CD4-positive, alpha-beta T cell treated with Interleukin-4 for 4 hours (primary cell): Measurements from ENCODE around the gene CACNA1C.

Experiments used
- DNase-seq: peaks from one replicate; pipeline ENCODE4 v3.0.0-alpha.2; 2020

CACNA1C gene

GRCh38 chr12:2351161-2351560, 298.4 kb downstream of the CACNA1C start:
- DNase-seq, result no peak

- no peak for DNase-seq
Observed at GRCh38 chr12:2352203-2352602, 299.4 kb downstream of the CACNA1C start.

- DNase-seq, result no peak
Observed at GRCh38 chr12:2353281-2353680, 300.5 kb downstream of the CACNA1C start.

GRCh38 chr12:2353691-2354090, 300.9 kb downstream of the CACNA1C start:
- no peak for DNase-seq

- DNase-seq, result no peak
Observed at GRCh38 chr12:2354151-2354991, 301.6 kb downstream of the CACNA1C start.

GRCh38 chr12:2355198-2355597, 302.4 kb downstream of the CACNA1C start:
- DNase-seq, result no peak

GRCh38 chr12:2355604-2356003, 302.8 kb downstream of the CACNA1C start:
- DNase-seq, result no peak

GRCh38 chr12:2356601-2357125, 303.9 kb downstream of the CACNA1C start:
- no peak for DNase-seq

- DNase-seq, result no peak
Observed at GRCh38 chr12:2358986-2359658, 306.3 kb downstream of the CACNA1C start.

GRCh38 chr12:2359725-2360629, 307.2 kb downstream of the CACNA1C start:
- no peak for DNase-seq

- no peak for DNase-seq
Observed at GRCh38 chr12:2360630-2361170, 307.9 kb downstream of the CACNA1C start.

- DNase-seq, result no peak
Observed at GRCh38 chr12:2363836-2364609, 311.2 kb downstream of the CACNA1C start.

- DNase-seq, result no peak
Observed at GRCh38 chr12:2364631-2365051, 311.9 kb downstream of the CACNA1C start.

- DNase-seq, result no peak
Observed at GRCh38 chr12:2366711-2367110, 313.9 kb downstream of the CACNA1C start.

GRCh38 chr12:2372178-2372577, 319.4 kb downstream of the CACNA1C start:
- DNase-seq, result no peak

- DNase-seq, result no peak
Observed at GRCh38 chr12:2372735-2373134, 319.9 kb downstream of the CACNA1C start.

- DNase-seq, result no peak
Observed at GRCh38 chr12:2373307-2373706, 320.5 kb downstream of the CACNA1C start.

GRCh38 chr12:2374092-2374906, 321.5 kb downstream of the CACNA1C start:
- DNase-seq, result no peak

- no peak for DNase-seq
Observed at GRCh38 chr12:2375871-2376270, 323.1 kb downstream of the CACNA1C start.

- DNase-seq, result no peak
Observed at GRCh38 chr12:2376908-2377657, 324.3 kb downstream of the CACNA1C start.
